GM10248 (cell line): ENCODE measurements around the gene STAG1.
"Not testable (repeated sequence)": the region's sequence is repeated elsewhere in the genome, so short reads cannot be mapped to it uniquely, and the experiment has no call there.

Source experiments
- CTCF ChIA-PET: fragments of 300-600 bp; sonication (Branson Sonifier 250); formaldehyde crosslinking; extraction: SDS; loops from one replicate; lab custom pipeline; 2021; ENCODE audit warnings: antibody characterized with exemption; lab: Yijun Ruan, JAX
- POLR2A ChIA-PET: fragments of 350-650 bp; sonication (Branson Sonifier 250); formaldehyde crosslinking; extraction: SDS; loops from one replicate; lab custom pipeline; 2020; ENCODE audit warnings: antibody characterized with exemption; lab: Yijun Ruan, JAX
- DNase-seq: peaks from one replicate; pipeline ENCODE4 v3.0.0; 2012; ENCODE audit errors: extremely low spot score
- CTCF ChIP-seq: IDR thresholded peaks from 2 replicates; pipeline ENCODE4 v1.5.1; 2012; ENCODE audit warnings: mild to moderate bottlenecking, low read depth; ENCODE audit errors: extremely low read depth, missing control alignments, control extremely low read depth

Gene STAG1

GRCh38 chr3:136577791-136578190 is 174.4 kb downstream of the STAG1 start:
- POLR2A ChIA-PET = no interaction called here
- CTCF ChIA-PET = interaction anchor here (0.9 to 2.6 kb wide), 4 partner anchors 9 to 175 kb away, joined by 3 to 16 read pairs (median 4); partner anchors contain the start of gene STAG1
- TF ChIP-seq CTCF = no peak
- no peak for DNase-seq

GRCh38 chr3:136576279-136577009 is 175.7 kb downstream of the STAG1 start:
- POLR2A ChIA-PET = no interaction called here
- CTCF ChIA-PET = interaction anchor here (1.3 to 2.6 kb wide), 5 partner anchors 10 to 438 kb away, joined by 3 to 16 read pairs (median 5); partner anchors contain the start of gene STAG1
- DNase-seq = no peak
- TF ChIP-seq CTCF = no peak

GRCh38 chr3:136567599-136568188 is 184.5 kb downstream of the STAG1 start:
- POLR2A ChIA-PET = no interaction called here
- DNase-seq = no peak
- TF ChIP-seq CTCF = no peak
- CTCF ChIA-PET = no interaction called here

GRCh38 chr3:136564962-136565361 is 187.2 kb downstream of the STAG1 start:
- DNase-seq, POLR2A ChIA-PET, CTCF ChIA-PET: not testable (repeated sequence)

GRCh38 chr3:136562026-136562425 is 190.2 kb downstream of the STAG1 start:
- TF ChIP-seq CTCF = no peak
- CTCF ChIA-PET = interaction anchor here (1.5 to 1.9 kb wide), 2 partner anchors 15 to 23 kb away, joined by 4 to 5 read pairs; no protein-coding TSS in a partner anchor
- POLR2A ChIA-PET = no interaction called here
- no peak for DNase-seq

- no peak for DNase-seq
- POLR2A ChIA-PET = no interaction called here
- no peak for TF ChIP-seq CTCF
- CTCF ChIA-PET = no interaction called here
Observed at GRCh38 chr3:136559896-136560295, 192.3 kb downstream of the STAG1 start.

GRCh38 chr3:136549461-136549860 is 202.7 kb downstream of the STAG1 start:
- POLR2A ChIA-PET, CTCF ChIA-PET, DNase-seq: not testable (repeated sequence)
